ENCODE data around the gene PIK3CD.

DNA sequence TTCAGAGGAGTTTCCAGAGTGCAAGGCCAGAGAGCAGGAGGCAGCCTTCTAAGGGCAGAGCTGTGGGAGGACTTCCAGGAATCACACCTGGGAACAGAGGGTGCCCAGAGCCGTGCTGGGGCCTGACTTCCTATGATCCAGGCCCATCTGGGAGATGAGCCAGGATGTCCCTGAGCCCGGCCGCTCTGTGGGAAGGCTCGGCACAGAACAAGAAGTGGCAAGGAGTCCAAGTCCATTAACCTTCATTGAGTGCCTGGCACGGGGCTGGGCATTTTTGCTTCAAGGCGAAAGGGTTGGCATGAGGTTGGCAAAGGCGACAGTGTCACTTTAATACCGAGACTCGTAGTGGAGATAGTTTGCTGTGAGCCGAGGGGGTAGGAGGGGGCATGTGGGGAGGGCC is 44.6 kb upstream of the PIK3CD start:
- no peak for TF ChIP-seq SUZ12 (IDR thresholded peaks at IDR 0.05; ENCODE audit: low read length)
- TF ChIP-seq POLR2AphosphoS5 (IDR thresholded peaks at IDR 0.05; ENCODE audit: low read depth, low read length): no peak
- TF ChIP-seq JUN (IDR thresholded peaks at IDR 0.05; ENCODE audit: low read depth, low read length): no peak
- no peak for TF ChIP-seq RAD21 (IDR thresholded peaks at IDR 0.05 in 1 of 2, conservative IDR thresholded peaks at IDR 0.05 in 1 of 2; ENCODE audit: low read depth in 2 of 2, low read length in 2 of 2)

Measured in H1 (cell line).